IPS-NIHi7 (cell line): ENCODE results near the gene CCT7.

Source experiments
- DNase-seq: peaks from one replicate; pipeline ENCODE4 v3.0.0; 2012; ENCODE audit warnings: mixed read lengths; ENCODE audit errors: extremely low spot score

CCT7 gene

DNA sequence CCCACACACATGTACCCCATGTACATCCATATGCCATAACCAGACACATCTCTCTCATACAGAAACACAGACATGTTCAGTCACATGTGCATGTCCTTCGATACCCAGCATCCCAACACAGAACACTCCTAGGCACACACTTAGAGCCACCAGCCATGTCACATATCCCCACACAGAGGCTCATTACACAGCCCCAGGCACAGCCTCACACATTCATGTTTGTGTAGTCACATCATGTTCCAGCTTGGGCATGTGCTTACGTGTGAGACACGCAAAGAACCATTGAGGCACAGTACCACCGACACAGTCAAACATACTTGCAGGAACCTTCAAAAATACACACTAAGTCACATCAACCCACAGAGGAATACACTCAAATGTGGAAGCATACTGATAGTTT, 32.9 kb downstream of the CCT7 start:
- DNase-seq = no peak

GRCh38 chr2:73268366-73268829, 34.3 kb downstream of the CCT7 start:
- DNase-seq = no peak

DNA sequence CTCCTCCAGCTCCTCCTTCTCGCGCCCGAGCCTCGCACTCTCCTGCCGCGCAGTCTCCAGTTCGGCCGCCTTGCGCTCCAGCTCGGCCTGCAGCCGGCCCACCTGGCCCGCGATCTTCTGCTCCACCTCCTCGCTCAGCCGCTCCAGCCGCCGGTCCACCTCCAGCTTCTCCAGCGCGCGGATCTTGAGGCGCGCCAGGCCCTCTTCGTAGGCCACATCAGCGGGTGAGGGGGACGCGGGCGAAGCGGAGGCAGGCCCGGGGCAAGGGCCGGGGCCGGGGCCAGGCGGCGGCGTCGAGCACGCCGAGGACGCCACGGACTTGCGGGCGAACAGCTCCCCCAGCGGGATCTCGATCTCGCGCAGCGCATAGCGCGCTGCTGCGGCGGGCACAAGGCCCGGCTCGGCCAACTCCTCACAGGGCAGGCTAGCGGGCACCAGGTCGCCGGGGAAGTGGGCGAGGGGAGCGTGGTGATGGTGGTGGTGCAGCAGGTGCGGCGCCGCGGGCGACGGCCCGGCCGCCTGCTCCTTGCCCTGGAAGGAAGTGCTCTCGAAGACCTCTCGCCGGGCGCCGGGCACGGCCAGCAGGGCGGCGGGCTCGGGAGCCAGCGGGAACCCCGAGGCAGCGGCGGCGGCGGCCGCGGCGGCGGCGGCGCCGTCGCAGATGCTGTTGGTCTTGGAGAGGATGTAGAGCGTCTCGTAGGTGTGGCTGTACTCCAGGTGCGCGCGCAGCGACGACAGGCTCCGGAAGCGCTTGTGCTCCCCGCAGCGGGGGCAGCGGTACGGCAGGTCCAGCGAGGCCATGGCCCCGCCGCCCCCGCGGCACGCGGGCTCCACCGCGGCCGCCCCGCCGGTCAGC, 35.0 kb downstream of the CCT7 start:
- peak; percentile 90 for DNase-seq

GRCh38 chr2:73269686-73270465, 35.8 kb downstream of the CCT7 start:
- no peak for DNase-seq

GRCh38 chr2:73272270-73272669, 38.2 kb downstream of the CCT7 start:
- no peak for DNase-seq

DNA sequence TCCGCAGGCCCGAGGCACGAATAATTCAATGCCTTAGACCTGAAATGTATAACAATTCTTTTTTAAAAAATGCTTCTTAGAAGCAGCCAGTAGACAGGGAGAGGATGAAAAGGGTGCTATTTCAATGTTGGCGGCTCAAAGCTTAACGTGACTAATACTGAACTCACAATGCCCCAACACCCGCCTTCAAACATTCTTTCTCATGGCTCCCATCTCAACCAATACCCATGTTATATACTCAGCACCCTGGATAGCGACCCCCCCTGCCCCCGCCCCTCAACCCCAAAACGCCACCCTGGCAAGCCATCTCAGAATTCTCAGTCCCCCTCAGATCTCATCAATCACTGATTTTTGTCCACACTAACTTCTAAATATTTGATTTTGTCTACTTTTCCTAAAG, 45.7 kb downstream of the CCT7 start:
- no peak for DNase-seq

DNA sequence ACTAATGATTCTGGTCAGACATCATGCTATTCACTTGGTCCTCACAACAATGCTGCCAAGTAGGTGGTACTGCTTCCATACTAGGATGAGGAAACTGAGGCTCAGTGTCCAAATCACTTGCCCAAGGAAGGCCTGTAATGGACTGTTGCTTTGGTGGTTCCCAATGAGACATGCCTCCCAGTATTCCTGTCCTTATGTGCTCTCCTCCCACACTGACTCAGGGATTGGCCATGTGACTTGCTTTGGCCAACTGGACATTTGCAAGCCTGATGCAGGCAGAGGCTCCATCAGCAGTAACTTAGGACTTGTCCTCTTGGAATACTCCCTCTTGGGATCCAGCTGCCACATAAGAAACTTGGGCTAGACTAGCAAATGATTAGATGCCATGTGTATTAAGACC, 47.1 kb downstream of the CCT7 start:
- DNase-seq = no peak

DNA sequence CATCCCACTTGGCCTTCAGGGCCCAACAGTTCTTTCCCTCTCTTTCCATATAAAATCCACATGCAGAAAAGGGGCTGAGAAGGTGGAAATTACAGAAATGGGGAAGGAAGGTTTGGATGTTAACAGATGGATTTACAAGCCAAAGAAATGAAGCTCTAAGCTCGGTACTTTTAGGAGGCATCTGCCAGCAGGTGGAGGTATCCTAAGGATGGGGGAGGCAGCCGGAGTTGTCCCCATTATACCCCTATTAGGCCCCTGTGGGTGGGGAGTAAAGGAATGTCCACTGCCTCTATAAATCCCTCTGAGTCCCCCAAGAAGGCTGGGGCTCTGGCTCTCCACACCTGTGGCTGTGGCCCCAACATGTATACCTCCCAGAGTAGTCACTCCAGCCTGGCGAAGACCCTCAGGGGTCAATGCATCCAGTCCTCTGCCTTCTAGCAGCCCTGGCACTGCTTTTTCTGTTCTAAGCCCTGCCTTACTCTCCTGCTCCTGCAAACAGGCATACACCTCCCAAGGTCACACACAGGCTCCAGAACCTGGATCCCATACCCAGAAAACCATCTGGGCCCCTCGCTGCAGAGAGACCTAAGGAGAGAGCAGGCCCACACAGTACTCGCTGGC, 48.9 kb downstream of the CCT7 start:
- DNase-seq = no peak

GRCh38 chr2:73283545-73284295, 49.6 kb downstream of the CCT7 start:
- DNase-seq = peak; percentile 23

- DNase-seq = peak; percentile 81
These were observed 50.4 kb downstream of the CCT7 start, which contains the start of gene FBXO41 for GRCh38 chr2:73284296-73285158. Gene FBXO41, minus strand, starts transcription at chr2:73284478. Its CDS starts 14,848 bp downstream, at chr2:73269630.

DNA sequence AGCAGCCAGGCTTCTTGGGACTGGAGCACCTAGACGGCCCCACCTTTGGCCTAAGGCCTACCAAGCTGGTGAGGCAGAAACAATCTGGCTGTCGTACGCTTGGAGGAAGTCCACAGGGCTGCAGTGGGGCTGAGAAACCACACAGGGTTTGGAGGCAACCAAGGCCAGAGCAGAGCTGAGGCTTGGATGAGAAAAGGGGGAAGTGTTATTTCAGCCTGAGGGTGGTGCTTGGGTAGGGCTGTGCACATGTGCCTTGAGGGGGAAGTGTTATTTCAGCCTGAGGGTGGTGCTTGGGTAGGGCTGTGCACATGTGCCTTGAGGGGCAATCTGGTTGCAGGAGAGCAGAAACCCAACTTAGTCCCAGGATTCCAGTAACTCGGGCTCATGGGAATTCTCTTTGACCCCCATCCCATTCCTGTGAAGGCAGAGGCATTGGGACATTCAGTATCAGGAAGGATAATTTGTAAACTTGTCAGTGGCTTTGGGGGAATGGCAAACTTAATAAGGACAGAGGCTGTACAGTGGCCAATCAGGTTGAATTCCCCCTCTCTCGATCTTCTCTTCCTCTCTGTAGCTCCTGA, 51.1 kb downstream of the CCT7 start:
- no peak for DNase-seq

DNA sequence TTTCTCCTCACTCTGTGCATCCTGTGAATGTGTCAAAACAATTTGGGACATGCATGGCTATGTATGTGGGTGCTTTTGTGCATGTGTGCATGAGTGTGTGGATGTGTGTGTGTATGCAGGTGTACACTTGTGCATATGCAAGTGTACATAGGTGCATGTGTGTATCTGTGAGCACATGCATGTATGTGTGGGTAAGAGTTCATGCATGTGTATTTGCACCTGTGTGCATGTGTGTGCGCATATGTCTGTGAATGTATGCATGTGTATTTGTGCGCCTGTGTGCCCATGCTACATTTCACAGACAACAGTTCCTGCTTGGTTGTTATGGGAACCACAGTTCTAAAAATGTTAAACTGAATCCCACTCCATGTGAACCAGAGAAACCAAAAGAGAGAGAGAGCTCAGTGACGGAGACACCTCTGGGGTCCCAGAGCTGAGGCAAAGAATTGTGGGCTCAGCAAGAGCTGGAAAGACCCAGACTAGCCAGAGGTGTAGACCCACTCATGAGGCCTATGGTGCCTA, 52.1 kb downstream of the CCT7 start:
- no peak for DNase-seq

- DNase-seq = no peak
These were observed 55.2 kb downstream of the CCT7 start for GRCh38 chr2:73289304-73289703.

DNA sequence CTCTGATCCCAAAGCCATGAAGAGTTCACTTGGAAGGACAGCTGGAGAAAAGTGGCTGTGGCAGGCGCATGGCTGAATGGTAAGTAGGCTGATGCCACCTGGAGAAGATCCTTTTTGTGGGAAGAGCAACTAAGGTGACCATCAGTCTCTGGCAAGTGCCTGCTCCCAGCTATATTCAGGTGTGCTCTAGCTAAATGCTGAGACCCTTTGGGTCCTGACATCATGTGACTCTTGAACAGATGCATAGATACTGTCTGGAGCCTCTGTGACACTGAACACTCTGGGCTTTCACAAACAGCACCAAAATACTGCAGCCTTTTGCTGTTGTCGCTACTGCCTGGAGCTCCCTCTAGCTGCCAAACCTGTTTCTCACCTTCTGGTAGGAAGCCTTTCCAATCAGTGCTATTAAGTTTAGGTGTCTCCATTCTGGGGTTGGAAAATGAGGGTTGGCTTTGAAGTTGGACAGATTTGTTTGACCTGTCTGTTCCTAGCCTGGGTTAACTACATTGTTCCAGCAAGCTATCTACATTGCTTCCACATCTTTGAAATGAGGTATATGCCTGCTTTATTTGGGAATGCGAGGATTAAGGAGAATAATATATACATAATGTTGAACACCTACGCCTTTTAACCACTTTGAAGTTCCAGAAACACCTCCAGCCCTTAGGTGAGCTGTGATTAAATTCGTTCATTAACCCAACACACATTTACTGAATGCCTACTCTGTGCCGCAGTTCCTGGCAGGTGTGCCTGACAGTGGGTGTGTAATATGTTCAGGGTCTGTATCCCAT, 56.1 kb downstream of the CCT7 start:
- DNase-seq = peak; percentile 49

GRCh38 chr2:73291093-73291460, 57.0 kb downstream of the CCT7 start:
- DNase-seq = peak; percentile 86

GRCh38 chr2:73291461-73292315, 57.6 kb downstream of the CCT7 start:
- peak; percentile 85 for DNase-seq

GRCh38 chr2:73292316-73292905, 58.3 kb downstream of the CCT7 start:
- no peak for DNase-seq
